Measurements from ENCODE around the gene TMED4. TPM values are rescaled to one million over a fixed set of nuclear protein-coding genes. Genes with fewer than 3 reads are reported as not detected.

The TMED4 gene
- total RNA-seq, 2 donors from 2014 or later, result 55.1 to 73.2 TPM

GRCh38 chr7:44533301-44534055 is 48.6 kb downstream of the TMED4 start:
- no peak for ATAC-seq
- DNase-seq, result no peak
- intact Hi-C loops (cut with DNase I), result no loop called here

- ATAC-seq, result no peak
- intact Hi-C loops (cut with DNase I), result no loop called here
- no peak for DNase-seq
These were observed 50.3 kb downstream of the TMED4 start for GRCh38 chr7:44531421-44532380.

DNA sequence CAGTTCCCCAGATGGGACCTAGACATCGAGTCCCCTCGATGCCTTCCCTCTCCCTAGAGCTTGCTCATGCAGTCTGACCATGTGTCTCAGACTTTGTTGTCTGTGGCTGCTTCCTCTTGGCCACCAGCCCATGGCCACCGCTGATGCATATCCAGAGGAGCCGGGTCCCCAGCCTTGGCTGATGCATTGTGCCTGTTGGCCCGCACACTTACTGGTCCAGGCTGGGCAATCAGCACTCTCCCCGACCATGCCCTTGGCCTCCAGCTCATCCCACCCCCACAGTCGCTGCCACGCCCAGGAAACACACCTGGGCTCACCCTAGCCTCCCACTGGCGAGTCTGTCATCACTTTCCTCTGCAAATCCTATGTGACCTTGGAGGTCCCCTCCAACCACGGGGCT is 51.0 kb downstream of the TMED4 start:
- ATAC-seq, result no peak
- intact Hi-C loops (cut with DNase I), result no loop called here
- no peak for DNase-seq

Other genes with a start within 250 kb of the TMED4 start
- gene NUDCD3, start 91.6 kb downstream of the TMED4 start, total RNA-seq, result 100 to 1,000 TPM in 1 of 2 donors, 10 to 100 TPM in 1; 83.7 to 104 TPM
- gene NPC1L1, start 40.9 kb downstream of the TMED4 start, total RNA-seq, result under 1 TPM; 0.09 to 0.10 TPM
- gene DDX56, start 8.3 kb downstream of the TMED4 start, total RNA-seq, result 10 to 100 TPM; 27.8 to 44.4 TPM
- gene OGDH, start 24.4 kb upstream of the TMED4 start, total RNA-seq, result 100 to 1,000 TPM; 343 to 358 TPM
- gene ZMIZ2, start 166.6 kb upstream of the TMED4 start, total RNA-seq, result 10 to 100 TPM; 43.3 to 48.1 TPM
- gene PPIA, start 214.4 kb upstream of the TMED4 start, total RNA-seq, result 100 to 1,000 TPM; 637 to 672 TPM